OCI-LY3 (cell line): ENCODE measurements around the gene SCYGR1.

Experiments used
- CTCF ChIP-seq: fragments of 200-600, 300-600 bp; sonication (generic); IDR thresholded peaks from 2 replicates; pipeline ENCODE4 v1.5.1; 2014; ENCODE audit warnings: antibody characterized with exemption, low read length, low read depth
- EZH2phosphoT487 ChIP-seq: fragments of 200-600 bp; shearing (Covaris generic); IDR thresholded peaks from 2 replicates; pipeline ENCODE4 v1.6.1; 2018; ENCODE audit warnings: antibody characterized with exemption, mixed run types, low read depth

GRCh38 chr2:227410191-227410590 is 22.4 kb upstream of the SCYGR1 start:
- TF ChIP-seq CTCF, result no peak
- TF ChIP-seq EZH2phosphoT487, result no peak
